CD14-positive monocyte (primary cell): Measurements from ENCODE around the gene L3MBTL4. TPM values are rescaled to one million over a fixed set of nuclear protein-coding genes. Genes with fewer than 3 reads are reported as not detected.

Experiments
- DNase-seq, 3 donors: peaks; one replicate each; pipeline ENCODE4 v3.0.0-alpha.2; 2011 to 2022
- H2AFZ ChIP-seq: 2 replicates; pipeline ENCODE4 v1.6.0; 2012; ENCODE audit warnings: mild to moderate bottlenecking, low read depth, low read length, inconsistent platforms; ENCODE audit not compliant: insufficient read depth, poor library complexity, severe bottlenecking
- H3K27ac ChIP-seq, 2 donors: 1 replicate in 1 of 2; 2 replicates in 1 of 2; pipeline ENCODE4 v1.5.1; 2012 to 2013; ENCODE audit warnings: low read length in 2 of 2, control low read depth in 1 of 2, inconsistent platforms in 1 of 2, low read depth in 1 of 2, mild to moderate bottlenecking in 1 of 2
- H3K27me3 ChIP-seq, 2 donors: one replicate each; pipeline versions ENCODE4 v1.6.0 to v1.6.1; 2011 to 2013; ENCODE audit warnings: low read length in 2 of 2; ENCODE audit not compliant: control insufficient read depth in 2 of 2, insufficient read depth in 2 of 2
- H3K36me3 ChIP-seq, 2 donors: replicated peaks in 1 of 2; 1 replicate in 1 of 2; 2 replicates in 1 of 2; pipeline versions ENCODE4 v1.5.1 to v1.6.1; 2012 to 2013; ENCODE audit warnings: low read length in 2 of 2, control low read depth in 1 of 2, inconsistent platforms in 1 of 2, mild to moderate bottlenecking in 1 of 2; ENCODE audit not compliant: insufficient read depth in 2 of 2, control insufficient read depth in 1 of 2
- H3K4me1 ChIP-seq, 2 donors: 1 replicate in 1 of 2; 2 replicates in 1 of 2; pipeline versions ENCODE4 v1.5.1 to v1.6.1; 2012 to 2013; ENCODE audit warnings: low read length in 2 of 2, control low read depth in 1 of 2, inconsistent platforms in 1 of 2, mild to moderate bottlenecking in 1 of 2, moderate library complexity in 1 of 2; ENCODE audit not compliant: insufficient read depth in 2 of 2, control insufficient read depth in 1 of 2
- H3K4me2 ChIP-seq: replicated peaks from 2 replicates; pipeline ENCODE3; 2012; ENCODE audit warnings: low read length, moderate library complexity, mild to moderate bottlenecking; ENCODE audit not compliant: poor library complexity, severe bottlenecking; ENCODE audit errors: extremely low read depth
- H3K4me3 ChIP-seq, 3 experiments: fragments of 200-600 bp in 1 of 3; sonication (generic) in 1 of 3; replicated peaks in 1 of 3; 1 replicate in 2 of 3; 2 replicates in 1 of 3; pipeline ENCODE4 v1.5.1; 2011 to 2013; ENCODE audit warnings: low read length in 3 of 3, mild to moderate bottlenecking in 3 of 3, control low read depth in 2 of 3, low read depth in 2 of 3, inconsistent platforms in 1 of 3, moderate library complexity in 1 of 3
- H3K79me2 ChIP-seq: 2 replicates; pipeline ENCODE4 v1.6.0; 2012; ENCODE audit warnings: mild to moderate bottlenecking, control low read depth, inconsistent platforms, low read length, moderate library complexity; ENCODE audit not compliant: insufficient read depth
- H3K9ac ChIP-seq: 2 replicates; pipeline ENCODE4 v1.6.0; 2017; ENCODE audit warnings: low read length, mild to moderate bottlenecking; ENCODE audit not compliant: insufficient read depth, poor library complexity, severe bottlenecking
- H3K9me3 ChIP-seq, 2 donors: replicated peaks in 1 of 2; 1 replicate in 1 of 2; 2 replicates in 1 of 2; pipeline versions ENCODE4 v1.5.1 to v1.6.1; 2012 to 2013; ENCODE audit warnings: low read length in 2 of 2, control low read depth in 1 of 2; ENCODE audit not compliant: control insufficient read depth in 1 of 2, insufficient read depth in 1 of 2
- H4K20me1 ChIP-seq: 2 replicates; pipeline ENCODE4 v1.6.0; 2012; ENCODE audit warnings: mild to moderate bottlenecking, low read length, control low read depth, moderate library complexity; ENCODE audit not compliant: insufficient read depth
- H3K27ac Mint-ChIP-seq, 7 donors: one replicate each; pipeline ENCODE4 v1.8.0; 2020; ENCODE audit warnings: mild to moderate bottlenecking in 7 of 7, mixed read lengths in 7 of 7, moderate library complexity in 6 of 7, inconsistent platforms in 2 of 7
- H3K27me3 Mint-ChIP-seq, 3 donors: one replicate each; pipeline ENCODE4 v1.8.0; 2021 to 2022; ENCODE audit warnings: low read depth in 3 of 3, mild to moderate bottlenecking in 3 of 3, mixed read lengths in 3 of 3, moderate library complexity in 3 of 3, inconsistent platforms in 1 of 3
- H3K36me3 Mint-ChIP-seq, 2 donors: one replicate each; pipeline ENCODE4 v1.8.0; 2020; ENCODE audit warnings: mixed read lengths in 2 of 2, inconsistent platforms in 1 of 2, mild to moderate bottlenecking in 1 of 2
- H3K4me1 Mint-ChIP-seq: one replicate; pipeline ENCODE4 v1.8.0; 2020; ENCODE audit warnings: mild to moderate bottlenecking, mixed read lengths
- H3K4me3 Mint-ChIP-seq, 2 donors: one replicate each; pipeline ENCODE4 v1.8.0; 2020; ENCODE audit warnings: mild to moderate bottlenecking in 2 of 2, mixed read lengths in 2 of 2, moderate library complexity in 1 of 2
- H3K9me3 Mint-ChIP-seq, 7 donors: one replicate each; pipeline ENCODE4 v1.8.0; 2020 to 2022; ENCODE audit warnings: mixed read lengths in 7 of 7, mild to moderate bottlenecking in 6 of 7, moderate library complexity in 6 of 7, inconsistent platforms in 2 of 7
- WGBS: methylation state at CpG from one replicate; pipeline ENCODE4 v1.1.5; 2013; ENCODE audit warnings: missing lambda C conversion rate; ENCODE audit not compliant: insufficient coverage; 5-methylcytosine and 5-hydroxymethylcytosine counted together
- intact Hi-C, 2 donors: fragments of 100-400 bp; cut with micrococcal nuclease; formaldehyde crosslinking; loops; one replicate each; pipeline versions ENCODE4 v1.15.0 to v1.15.1; 2023
- polyA plus RNA-seq, 3 donors: library from polyadenylated mRNA; depleted of rRNA in 1 of 3; unstranded in 2 of 3; stranded (reverse) in 1 of 3; fragments of 300-500 nt in 2 of 3; fragments of >200 nt in 1 of 3; fragmentation: Illumina TruSeq in 2 of 3; gene quantifications; 1 replicate in 2 of 3; 2 replicates in 1 of 3; pipeline ENCODE4 v1.2.3, GENCODE V29; 2012 to 2021
- TF ChIP-seq, protein P1 (sequence below): fragments of 200-600 bp; IDR thresholded peaks from one replicate; pipeline ENCODE4 v1.8.0; 2022; ENCODE audit warnings: antibody characterized with exemption, mild to moderate bottlenecking

L3MBTL4 gene
- polyA plus RNA-seq, 3 donors, result 0.55 to 1.2 (median 0.72) TPM

DNA sequence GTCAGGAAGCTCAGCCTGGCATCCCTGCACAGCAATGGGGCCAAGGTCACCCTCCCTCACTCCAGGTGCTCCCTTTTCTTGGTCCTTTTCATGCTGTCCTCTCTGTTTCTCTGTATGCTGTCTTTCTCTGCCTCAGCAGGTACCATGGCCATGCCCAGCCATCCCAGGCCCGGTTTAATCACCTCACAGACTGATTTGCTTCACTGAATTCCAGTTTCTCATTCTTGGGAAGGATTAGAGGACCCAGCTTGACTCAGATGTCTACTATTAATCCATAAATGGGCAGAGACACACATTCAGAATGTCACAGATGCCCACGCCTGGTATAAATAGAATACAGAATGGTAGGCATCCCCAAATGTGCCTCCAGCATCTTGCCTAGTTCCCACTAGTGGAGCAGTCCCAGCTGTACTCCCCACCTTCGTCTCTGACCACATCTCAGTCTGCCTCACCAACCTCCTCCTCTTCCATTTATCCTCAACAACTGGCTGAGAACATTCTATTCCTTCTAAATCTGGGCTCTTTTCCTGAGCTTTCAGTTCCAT is 14.2 kb upstream of the L3MBTL4 start:
- no peak for DNase-seq
- Histone ChIP-seq H3K36me3 (no peaks in the 10 kb centered on the region), H3K79me2 (no peaks in the 10 kb centered on the region), H3K27me3 (no peaks in the 10 kb centered on the region), H2AFZ (no peak overlapping the region), H3K4me3 (no peak overlapping the region), H3K27ac (no peak overlapping the region), H3K4me2 (no peak overlapping the region), H3K9ac (no peak overlapping the region), H4K20me1 (no peaks in the 10 kb centered on the region), H3K4me1 (no peaks in the 10 kb centered on the region), H3K9me3 (no peaks in the 10 kb centered on the region)
- no peaks in the 10 kb centered on the region for H3K36me3 Mint-ChIP-seq
- WGBS, result 100% methylated on average over 2 of the region's 3 CpGs
- H3K4me1 Mint-ChIP-seq, result no peaks in the 10 kb centered on the region
- peaks cover 0 to 2% (median 0%) of the 10 kb centered on the region in 3 donors for H3K27me3 Mint-ChIP-seq
- H3K4me3 Mint-ChIP-seq, result no peak overlapping the region
- H3K9me3 Mint-ChIP-seq, result no peaks in the 10 kb centered on the region
- TF ChIP-seq, protein P1, sequence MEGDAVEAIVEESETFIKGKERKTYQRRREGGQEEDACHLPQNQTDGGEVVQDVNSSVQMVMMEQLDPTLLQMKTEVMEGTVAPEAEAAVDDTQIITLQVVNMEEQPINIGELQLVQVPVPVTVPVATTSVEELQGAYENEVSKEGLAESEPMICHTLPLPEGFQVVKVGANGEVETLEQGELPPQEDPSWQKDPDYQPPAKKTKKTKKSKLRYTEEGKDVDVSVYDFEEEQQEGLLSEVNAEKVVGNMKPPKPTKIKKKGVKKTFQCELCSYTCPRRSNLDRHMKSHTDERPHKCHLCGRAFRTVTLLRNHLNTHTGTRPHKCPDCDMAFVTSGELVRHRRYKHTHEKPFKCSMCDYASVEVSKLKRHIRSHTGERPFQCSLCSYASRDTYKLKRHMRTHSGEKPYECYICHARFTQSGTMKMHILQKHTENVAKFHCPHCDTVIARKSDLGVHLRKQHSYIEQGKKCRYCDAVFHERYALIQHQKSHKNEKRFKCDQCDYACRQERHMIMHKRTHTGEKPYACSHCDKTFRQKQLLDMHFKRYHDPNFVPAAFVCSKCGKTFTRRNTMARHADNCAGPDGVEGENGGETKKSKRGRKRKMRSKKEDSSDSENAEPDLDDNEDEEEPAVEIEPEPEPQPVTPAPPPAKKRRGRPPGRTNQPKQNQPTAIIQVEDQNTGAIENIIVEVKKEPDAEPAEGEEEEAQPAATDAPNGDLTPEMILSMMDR, result no peak
- H3K27ac Mint-ChIP-seq, result no peak overlapping the region
- intact Hi-C loops, result no loop called here

DNA sequence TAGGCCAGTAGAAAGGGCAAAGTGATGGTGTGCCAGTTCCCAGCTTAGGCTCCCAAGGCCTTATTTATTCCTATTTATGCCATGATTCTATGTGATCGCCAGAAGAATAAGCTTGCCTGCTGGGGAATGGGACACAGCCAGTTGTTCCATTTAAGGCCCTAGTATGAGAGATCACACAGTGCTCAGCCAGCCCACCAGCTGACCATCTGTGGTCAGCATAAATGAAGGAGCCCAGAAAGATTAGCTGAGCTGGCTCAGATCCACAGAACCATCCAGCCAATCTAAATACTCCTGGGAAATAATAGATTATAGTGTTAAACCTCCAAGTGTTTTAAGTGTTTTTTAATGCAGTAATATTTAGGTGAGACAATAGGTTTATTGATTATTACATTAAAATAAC is 12.6 kb upstream of the L3MBTL4 start:
- H3K4me1 Mint-ChIP-seq, result no peaks in the 10 kb centered on the region
- 100% methylated on average over 1 of the region's 1 CpG for WGBS
- no peak for DNase-seq
- Histone ChIP-seq H3K79me2 (no peaks in the 10 kb centered on the region), H4K20me1 (no peaks in the 10 kb centered on the region), H3K4me3 (no peak overlapping the region), H2AFZ (no peak overlapping the region), H3K36me3 (no peaks in the 10 kb centered on the region), H3K27me3 (no peaks in the 10 kb centered on the region), H3K9ac (no peak overlapping the region), H3K4me2 (no peak overlapping the region), H3K9me3 (no peaks in the 10 kb centered on the region), H3K27ac (no peak overlapping the region), H3K4me1 (no peaks in the 10 kb centered on the region)
- TF ChIP-seq, protein P1, result no peak
- intact Hi-C loops, result no loop called here
- peaks cover 0 to 2% (median 0%) of the 10 kb centered on the region in 3 donors for H3K27me3 Mint-ChIP-seq
- no peaks in the 10 kb centered on the region for H3K9me3 Mint-ChIP-seq
- H3K4me3 Mint-ChIP-seq, result no peak overlapping the region
- no peak overlapping the region for H3K27ac Mint-ChIP-seq
- H3K36me3 Mint-ChIP-seq, result no peaks in the 10 kb centered on the region
